ENCODE measurements around the gene CELF3.
"Not testable (repeated sequence)": the region's sequence is repeated elsewhere in the genome, so short reads cannot be mapped to it uniquely, and the experiment has no call there.

Gene CELF3

DNA sequence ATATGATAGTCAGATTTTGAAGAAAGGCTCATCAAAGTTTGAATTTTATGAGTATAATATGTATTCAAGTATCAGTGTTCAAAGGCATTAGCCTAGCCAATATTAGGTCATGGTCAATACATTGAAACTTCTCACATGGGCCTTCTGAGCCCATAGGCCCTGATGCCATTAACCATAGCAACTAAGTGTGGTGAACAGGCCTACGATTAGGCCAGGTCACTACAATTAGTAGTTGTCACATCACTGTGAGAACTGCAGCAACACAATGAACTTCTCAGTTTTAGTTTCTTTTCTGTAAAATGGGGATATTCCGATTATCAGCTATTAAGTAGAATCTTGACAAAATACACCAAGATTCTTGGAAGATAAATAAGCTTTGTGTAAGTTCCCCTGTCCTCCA, 30.0 kb downstream of the CELF3 start:
- H3K27me3 ChIP-seq (replicated peaks): no peaks in the 10 kb centered on the region
- no peak overlapping the region for H3K4me3 ChIP-seq (ENCODE audit: low read depth, low read length)
- in situ Hi-C loops (cut with HindIII; ENCODE audit: low pct_ligation_motif_present, low sequenced_read_pairs): no loop called here
- TF ChIP-seq, protein P1, sequence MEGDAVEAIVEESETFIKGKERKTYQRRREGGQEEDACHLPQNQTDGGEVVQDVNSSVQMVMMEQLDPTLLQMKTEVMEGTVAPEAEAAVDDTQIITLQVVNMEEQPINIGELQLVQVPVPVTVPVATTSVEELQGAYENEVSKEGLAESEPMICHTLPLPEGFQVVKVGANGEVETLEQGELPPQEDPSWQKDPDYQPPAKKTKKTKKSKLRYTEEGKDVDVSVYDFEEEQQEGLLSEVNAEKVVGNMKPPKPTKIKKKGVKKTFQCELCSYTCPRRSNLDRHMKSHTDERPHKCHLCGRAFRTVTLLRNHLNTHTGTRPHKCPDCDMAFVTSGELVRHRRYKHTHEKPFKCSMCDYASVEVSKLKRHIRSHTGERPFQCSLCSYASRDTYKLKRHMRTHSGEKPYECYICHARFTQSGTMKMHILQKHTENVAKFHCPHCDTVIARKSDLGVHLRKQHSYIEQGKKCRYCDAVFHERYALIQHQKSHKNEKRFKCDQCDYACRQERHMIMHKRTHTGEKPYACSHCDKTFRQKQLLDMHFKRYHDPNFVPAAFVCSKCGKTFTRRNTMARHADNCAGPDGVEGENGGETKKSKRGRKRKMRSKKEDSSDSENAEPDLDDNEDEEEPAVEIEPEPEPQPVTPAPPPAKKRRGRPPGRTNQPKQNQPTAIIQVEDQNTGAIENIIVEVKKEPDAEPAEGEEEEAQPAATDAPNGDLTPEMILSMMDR (IDR thresholded peaks at IDR 0.05; ENCODE audit: low read depth, low read length, missing control alignments): no peak
- no peak overlapping the region for H3K27ac ChIP-seq
- H3K36me3 ChIP-seq (replicated peaks): no peaks in the 10 kb centered on the region
- DNase-seq: no peak

- Histone ChIP-seq H3K27me3 (replicated peaks) (no peaks in the 10 kb centered on the region), H3K27ac (no peak overlapping the region), H3K4me3 (ENCODE audit: low read depth, low read length) (no peak overlapping the region), H3K36me3 (replicated peaks) (no peaks in the 10 kb centered on the region)
- in situ Hi-C loops (cut with HindIII; ENCODE audit: low pct_ligation_motif_present, low sequenced_read_pairs): no loop called here
- no peak for DNase-seq
- TF ChIP-seq, protein P1 (IDR thresholded peaks at IDR 0.05; ENCODE audit: low read depth, low read length, missing control alignments): no peak
Observed at GRCh38 chr1:151684128-151684527, 32.5 kb downstream of the CELF3 start.

DNA sequence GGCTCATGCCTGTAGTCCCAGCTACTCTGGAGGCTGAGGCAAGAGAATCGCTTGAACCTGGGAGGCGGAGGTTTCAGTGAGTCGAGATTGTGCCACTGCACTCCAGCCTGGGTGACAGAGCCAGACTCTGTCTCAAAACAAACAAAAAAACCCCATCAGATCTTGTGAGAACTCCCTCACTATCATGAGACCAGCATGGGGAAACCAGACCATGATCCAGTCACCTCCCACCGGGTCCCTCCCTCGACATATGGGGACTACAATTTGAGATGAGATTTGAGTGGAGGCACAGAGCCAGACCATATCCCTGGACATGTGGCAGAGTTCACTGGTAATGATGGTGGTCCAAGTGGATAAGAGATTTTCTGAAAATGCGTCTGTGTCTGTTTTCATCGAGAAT, 33.7 kb downstream of the CELF3 start:
- in situ Hi-C loops (cut with HindIII; ENCODE audit: low pct_ligation_motif_present, low sequenced_read_pairs); H3K4me3 ChIP-seq (ENCODE audit: low read depth, low read length); DNase-seq; H3K36me3 ChIP-seq (replicated peaks); H3K27me3 ChIP-seq (replicated peaks); H3K27ac ChIP-seq: not testable (repeated sequence)

- Histone ChIP-seq H3K27me3 (replicated peaks) (no peaks in the 10 kb centered on the region), H3K4me3 (ENCODE audit: low read depth, low read length) (no peak overlapping the region), H3K36me3 (replicated peaks) (no peaks in the 10 kb centered on the region), H3K27ac (peak overlapping the region; percentile 82)
- TF ChIP-seq, protein P1 (IDR thresholded peaks at IDR 0.05; ENCODE audit: low read depth, low read length, missing control alignments): no peak
- DNase-seq: no peak
- in situ Hi-C loops (cut with HindIII; ENCODE audit: low pct_ligation_motif_present, low sequenced_read_pairs): no loop called here
Observed at GRCh38 chr1:151681923-151682322, 34.7 kb downstream of the CELF3 start.

- in situ Hi-C loops (cut with HindIII; ENCODE audit: low pct_ligation_motif_present, low sequenced_read_pairs): no loop called here
- peak; percentile 78 for DNase-seq
- TF ChIP-seq, protein P1 (IDR thresholded peaks at IDR 0.05; ENCODE audit: low read depth, low read length, missing control alignments): no peak
- Histone ChIP-seq H3K4me3 (ENCODE audit: low read depth, low read length) (no peak overlapping the region), H3K36me3 (replicated peaks) (no peaks in the 10 kb centered on the region), H3K27me3 (replicated peaks) (no peaks in the 10 kb centered on the region), H3K27ac (peak overlapping the region; percentile 82)
Observed at GRCh38 chr1:151680826-151681225, 35.8 kb downstream of the CELF3 start.

- H3K4me3 ChIP-seq (ENCODE audit: low read depth, low read length): no peak overlapping the region
- TF ChIP-seq, protein P1 (IDR thresholded peaks at IDR 0.05; ENCODE audit: low read depth, low read length, missing control alignments): no peak
- H3K36me3 ChIP-seq (replicated peaks): no peaks in the 10 kb centered on the region
- in situ Hi-C loops (cut with HindIII; ENCODE audit: low pct_ligation_motif_present, low sequenced_read_pairs): no loop called here
- peak overlapping the region; percentile 82 for H3K27ac ChIP-seq
- no peaks in the 10 kb centered on the region for H3K27me3 ChIP-seq (replicated peaks)
- peak; percentile 9 for DNase-seq
Observed at GRCh38 chr1:151680391-151680790, 36.2 kb downstream of the CELF3 start.

All from brain microvascular endothelial cell (primary cell).